Spleen (tissue), 7 donors: ENCODE measurements around the gene SSR1.

Experiments used
- POLR2A ChIP-seq, 3 donors: fragments of 450-650 bp; IDR thresholded peaks; one replicate each; pipeline ENCODE4 v1.5.1; 2017; ENCODE audit warnings: antibody characterized with exemption in 3 of 3, mild to moderate bottlenecking in 1 of 3
- TF ChIP-seq, protein P1 (sequence below), 11 experiments: fragments of 200-600 bp in 7 of 11; fragments of 450-650 bp in 4 of 11; sonication (generic) in 4 of 11; IDR thresholded peaks in 8 of 11; conservative IDR thresholded peaks in 3 of 11; 1 replicate in 7 of 11; 2 replicates in 4 of 11; pipeline versions ENCODE4 v1.4.0 to v1.8.0; 2016 to 2021; ENCODE audit warnings: antibody characterized with exemption in 11 of 11, inconsistent platforms in 4 of 11, mild to moderate bottlenecking in 1 of 11
- donor health status: DM: no; HTN: no; CAD: no; lungs with moderate emphysema.
- donor health status: DM: no; HTN: no; CAD: no.
- donor health status: DM: no; HTN: no; CAD: no.

- TF ChIP-seq, protein P1, sequence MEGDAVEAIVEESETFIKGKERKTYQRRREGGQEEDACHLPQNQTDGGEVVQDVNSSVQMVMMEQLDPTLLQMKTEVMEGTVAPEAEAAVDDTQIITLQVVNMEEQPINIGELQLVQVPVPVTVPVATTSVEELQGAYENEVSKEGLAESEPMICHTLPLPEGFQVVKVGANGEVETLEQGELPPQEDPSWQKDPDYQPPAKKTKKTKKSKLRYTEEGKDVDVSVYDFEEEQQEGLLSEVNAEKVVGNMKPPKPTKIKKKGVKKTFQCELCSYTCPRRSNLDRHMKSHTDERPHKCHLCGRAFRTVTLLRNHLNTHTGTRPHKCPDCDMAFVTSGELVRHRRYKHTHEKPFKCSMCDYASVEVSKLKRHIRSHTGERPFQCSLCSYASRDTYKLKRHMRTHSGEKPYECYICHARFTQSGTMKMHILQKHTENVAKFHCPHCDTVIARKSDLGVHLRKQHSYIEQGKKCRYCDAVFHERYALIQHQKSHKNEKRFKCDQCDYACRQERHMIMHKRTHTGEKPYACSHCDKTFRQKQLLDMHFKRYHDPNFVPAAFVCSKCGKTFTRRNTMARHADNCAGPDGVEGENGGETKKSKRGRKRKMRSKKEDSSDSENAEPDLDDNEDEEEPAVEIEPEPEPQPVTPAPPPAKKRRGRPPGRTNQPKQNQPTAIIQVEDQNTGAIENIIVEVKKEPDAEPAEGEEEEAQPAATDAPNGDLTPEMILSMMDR (IDR thresholded peaks at IDR 0.05 in 8 of 11, conservative IDR thresholded peaks at IDR 0.05 in 3 of 11): no peak
- TF ChIP-seq POLR2A (IDR thresholded peaks at IDR 0.05): no peak
Measured at GRCh38 chr6:7324520-7324919, 11.5 kb upstream of the SSR1 start.
